Measurements from ENCODE around the gene OR6B3. TPM values are rescaled to one million over a fixed set of nuclear protein-coding genes. Genes with fewer than 3 reads are reported as not detected.

The OR6B3 gene
- total RNA-seq, 1 donor from 2014 or later = not detected

Other genes with a start within 250 kb of the OR6B3 start
- gene NDUFA10, start 28.2 kb downstream of the OR6B3 start, total RNA-seq = 103 TPM
- not detected for gene OR6B2, start 23.1 kb downstream of the OR6B3 start, total RNA-seq
- 121 TPM for gene COPS9, start 82.8 kb upstream of the OR6B3 start, total RNA-seq
- gene OTOS, start 87.1 kb upstream of the OR6B3 start, total RNA-seq = not detected

Measured in mucosa of gallbladder (tissue), 1 donor.